ENCODE results near the gene ZNF627.

Gene ZNF627

GRCh38 chr19:11611730-11612129 is 14.4 kb downstream of the ZNF627 start:
- no peak for TF ChIP-seq CTCF (IDR thresholded peaks at IDR 0.05)

GRCh38 chr19:11612816-11613511 is 15.7 kb downstream of the ZNF627 start:
- no peak for TF ChIP-seq CTCF (IDR thresholded peaks at IDR 0.05)

- TF ChIP-seq CTCF (IDR thresholded peaks at IDR 0.05) = no peak
Observed at GRCh38 chr19:11617180-11618062, 20.1 kb downstream of the ZNF627 start.

GRCh38 chr19:11620553-11620952 is 23.3 kb downstream of the ZNF627 start:
- TF ChIP-seq CTCF (IDR thresholded peaks at IDR 0.05) = no peak

GRCh38 chr19:11624069-11624463 is 26.8 kb downstream of the ZNF627 start:
- no peak for TF ChIP-seq CTCF (IDR thresholded peaks at IDR 0.05)

GRCh38 chr19:11626252-11626651 is 29.0 kb downstream of the ZNF627 start:
- TF ChIP-seq CTCF (IDR thresholded peaks at IDR 0.05) = no peak

GRCh38 chr19:11633223-11633622 is 35.9 kb downstream of the ZNF627 start:
- no peak for TF ChIP-seq CTCF (IDR thresholded peaks at IDR 0.05)

Measured in LNCAP (cell line).